Cardiac muscle cell (in vitro differentiated cells and primary cell): Measurements from ENCODE around the gene PTH2. TPM values are rescaled to one million over a fixed set of nuclear protein-coding genes. Genes with fewer than 3 reads are reported as not detected.
A peak's percentile ranks its signal among the peaks of the same experiment; 100 is the strongest.

Experiments
- DNase-seq, 2 donors: peaks; one replicate each; pipeline versions ENCODE4 v3.0.0 to v3.0.0-alpha.2; 2010 to 2017; ENCODE audit warnings: low read depth in 1 of 2, low spot score in 1 of 2
- H3K27ac ChIP-seq: fragments of 200-600 bp; sonication (generic); 2 replicates; pipeline ENCODE4 v1.5.1; 2016
- H3K27me3 ChIP-seq: fragments of 200-600 bp; sonication (generic); 2 replicates; pipeline ENCODE4 v1.6.0; 2016; ENCODE audit warnings: control low read depth
- H3K36me3 ChIP-seq: fragments of 200-600 bp; sonication (generic); 2 replicates; pipeline ENCODE4 v1.5.1; 2016; ENCODE audit warnings: control low read depth
- H3K4me1 ChIP-seq: fragments of 200-600 bp; sonication (generic); 2 replicates; pipeline ENCODE4 v1.8.1; 2017; ENCODE audit warnings: low read depth, mild to moderate bottlenecking, mixed run types
- H3K4me3 ChIP-seq: fragments of 200-600 bp; sonication (generic); 2 replicates; pipeline ENCODE4 v1.5.1; 2016; ENCODE audit warnings: mild to moderate bottlenecking
- H3K9me3 ChIP-seq: fragments of 200-600 bp; sonication (generic); 2 replicates; pipeline ENCODE4 v1.5.1; 2017; ENCODE audit warnings: low read depth, mild to moderate bottlenecking, control low read depth
- polyA plus RNA-seq: library from polyadenylated mRNA; unstranded; fragments of >200 nt; fragmentation: Nextera tagmentation; extraction: Ambion mirVana; gene quantifications from 2 replicates; pipeline ENCODE4 v1.2.1, GENCODE V29; 2016
- total RNA-seq: library from RNA; depleted of rRNA; stranded (reverse); fragments of >200 nt; gene quantifications from 2 replicates; pipeline ENCODE4 v1.2.3, GENCODE V29; 2016
- TF ChIP-seq, protein P1 (sequence below): IDR thresholded peaks from 2 replicates; pipeline ENCODE4 v1.5.1; 2012; ENCODE audit warnings: low read depth, mild to moderate bottlenecking, low read length

Gene PTH2
- total and polyA plus RNA-seq, 2 experiments from 2014 or later = 6.2 to 10.0 TPM

DNA sequence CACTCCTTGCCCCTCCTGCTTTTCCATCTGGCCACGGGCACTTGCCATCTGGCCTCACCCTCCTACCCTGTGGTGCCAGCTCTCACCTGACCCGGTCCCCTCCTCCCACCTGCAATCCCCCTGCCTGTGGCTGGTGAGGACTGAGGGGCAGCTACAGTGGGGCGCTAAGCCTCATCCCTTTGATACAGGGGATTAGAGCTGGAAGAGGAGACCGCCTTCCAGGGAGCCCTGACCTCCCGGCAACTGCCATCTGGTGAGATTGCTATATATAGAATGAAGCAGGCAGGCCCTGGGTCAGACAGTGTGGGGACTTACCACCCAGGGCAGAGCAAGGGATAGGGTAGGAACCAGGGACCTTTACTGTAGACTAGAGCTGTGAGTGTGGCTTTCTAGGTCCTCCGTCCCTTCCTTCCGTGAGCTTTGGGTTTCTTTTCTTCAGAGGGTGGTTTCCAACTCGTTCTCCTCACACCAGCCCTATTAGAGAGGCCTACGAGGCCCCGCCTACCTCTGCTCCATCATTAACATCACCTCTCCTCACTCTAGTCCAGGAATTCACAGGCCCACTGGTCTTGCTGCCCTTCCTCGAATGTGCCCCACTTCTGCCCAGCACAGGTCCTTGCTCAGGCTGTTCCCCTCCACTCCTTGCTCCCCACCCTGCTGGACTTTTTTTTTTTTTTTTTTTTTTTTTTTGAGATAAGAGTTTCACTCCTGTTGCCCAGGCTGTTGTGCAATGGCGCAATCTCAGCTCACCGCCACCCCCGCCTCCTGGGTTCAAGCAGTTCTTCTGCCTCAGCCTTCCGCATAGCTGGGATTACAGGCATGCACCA is 27.4 kb downstream of the PTH2 start:
- Histone ChIP-seq H3K4me1 (no peaks in the 10 kb centered on the region), H3K36me3 (no peaks in the 10 kb centered on the region), H3K27me3 (no peaks in the 10 kb centered on the region), H3K27ac (no peak overlapping the region), H3K9me3 (no peaks in the 10 kb centered on the region), H3K4me3 (no peak overlapping the region)
- TF ChIP-seq, protein P1, sequence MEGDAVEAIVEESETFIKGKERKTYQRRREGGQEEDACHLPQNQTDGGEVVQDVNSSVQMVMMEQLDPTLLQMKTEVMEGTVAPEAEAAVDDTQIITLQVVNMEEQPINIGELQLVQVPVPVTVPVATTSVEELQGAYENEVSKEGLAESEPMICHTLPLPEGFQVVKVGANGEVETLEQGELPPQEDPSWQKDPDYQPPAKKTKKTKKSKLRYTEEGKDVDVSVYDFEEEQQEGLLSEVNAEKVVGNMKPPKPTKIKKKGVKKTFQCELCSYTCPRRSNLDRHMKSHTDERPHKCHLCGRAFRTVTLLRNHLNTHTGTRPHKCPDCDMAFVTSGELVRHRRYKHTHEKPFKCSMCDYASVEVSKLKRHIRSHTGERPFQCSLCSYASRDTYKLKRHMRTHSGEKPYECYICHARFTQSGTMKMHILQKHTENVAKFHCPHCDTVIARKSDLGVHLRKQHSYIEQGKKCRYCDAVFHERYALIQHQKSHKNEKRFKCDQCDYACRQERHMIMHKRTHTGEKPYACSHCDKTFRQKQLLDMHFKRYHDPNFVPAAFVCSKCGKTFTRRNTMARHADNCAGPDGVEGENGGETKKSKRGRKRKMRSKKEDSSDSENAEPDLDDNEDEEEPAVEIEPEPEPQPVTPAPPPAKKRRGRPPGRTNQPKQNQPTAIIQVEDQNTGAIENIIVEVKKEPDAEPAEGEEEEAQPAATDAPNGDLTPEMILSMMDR = no peak
- DNase-seq = peak in 1 of 2 donors; percentile 39

DNA sequence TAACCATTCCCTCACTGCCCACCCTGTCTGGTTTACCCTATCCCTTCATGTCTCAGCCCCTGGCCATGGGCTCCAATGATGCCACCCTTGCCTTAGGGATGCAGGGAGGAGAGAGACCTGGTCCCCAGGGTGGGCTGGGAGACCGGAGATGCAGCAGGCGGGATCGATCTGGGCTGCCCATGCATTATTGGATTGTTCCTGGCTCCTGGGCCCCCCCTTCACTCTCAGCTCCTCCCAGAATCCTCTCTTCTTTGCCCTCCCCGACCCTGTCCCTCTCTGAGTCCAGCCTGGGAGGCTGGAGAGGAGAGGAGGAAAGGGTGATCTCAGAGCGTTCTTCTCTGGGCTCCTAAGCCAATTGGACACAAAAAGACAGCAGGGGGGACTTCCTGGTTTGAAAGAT is 29.4 kb downstream of the PTH2 start:
- no peaks in the 10 kb centered on the region for H3K36me3 ChIP-seq
- no peak overlapping the region for H3K27ac ChIP-seq
- no peaks in the 10 kb centered on the region for H3K9me3 ChIP-seq
- DNase-seq = no peak
- H3K27me3 ChIP-seq = no peaks in the 10 kb centered on the region
- H3K4me1 ChIP-seq = no peaks in the 10 kb centered on the region
- TF ChIP-seq, protein P1 = no peak
- H3K4me3 ChIP-seq = no peak overlapping the region

DNA sequence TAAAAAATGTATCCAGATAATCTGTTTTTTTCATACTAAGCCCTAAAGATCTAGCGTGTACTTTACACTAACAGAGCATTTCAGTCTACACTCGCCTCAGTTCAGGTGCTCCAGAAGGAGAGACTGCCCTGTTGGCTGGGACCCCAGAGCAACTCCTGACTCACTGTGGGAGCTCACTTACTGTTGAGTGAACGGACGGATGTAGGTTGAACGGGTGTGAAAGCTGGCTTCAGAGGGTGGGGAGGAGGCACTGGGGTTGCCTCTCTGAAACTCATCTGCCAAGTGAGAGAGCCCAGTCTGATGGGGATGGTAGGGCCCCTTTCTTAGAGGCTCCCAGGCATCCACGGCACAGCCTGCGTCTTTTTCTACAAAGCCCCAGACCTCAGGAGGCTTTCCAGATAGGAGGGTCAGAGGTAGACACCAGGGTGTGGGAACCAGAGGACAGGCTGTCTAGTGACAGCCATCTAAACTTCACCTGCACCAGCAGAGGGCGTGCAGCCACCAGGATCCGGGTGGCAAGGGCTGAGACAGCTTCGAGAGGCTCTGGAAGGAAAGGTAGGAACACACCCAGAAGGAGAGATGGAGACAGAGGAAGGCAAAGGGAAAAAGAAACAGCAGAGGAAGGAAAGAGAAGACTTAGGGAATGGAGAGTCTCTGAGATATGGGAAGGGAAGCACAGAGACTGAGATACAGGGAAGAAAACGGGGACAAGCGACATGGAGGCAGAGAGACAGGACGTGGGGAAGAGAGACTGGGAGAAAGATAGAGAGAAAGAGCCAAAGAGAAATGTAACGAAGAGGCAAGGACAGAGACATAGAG is 31.5 kb downstream of the PTH2 start:
- H3K27ac ChIP-seq = no peak overlapping the region
- H3K36me3 ChIP-seq = no peaks in the 10 kb centered on the region
- TF ChIP-seq, protein P1 = peak; percentile 79
- H3K4me1 ChIP-seq = no peaks in the 10 kb centered on the region
- H3K27me3 ChIP-seq = no peaks in the 10 kb centered on the region
- H3K9me3 ChIP-seq = no peaks in the 10 kb centered on the region
- DNase-seq = peak; percentile 78 to 88
- H3K4me3 ChIP-seq = no peak overlapping the region

DNA sequence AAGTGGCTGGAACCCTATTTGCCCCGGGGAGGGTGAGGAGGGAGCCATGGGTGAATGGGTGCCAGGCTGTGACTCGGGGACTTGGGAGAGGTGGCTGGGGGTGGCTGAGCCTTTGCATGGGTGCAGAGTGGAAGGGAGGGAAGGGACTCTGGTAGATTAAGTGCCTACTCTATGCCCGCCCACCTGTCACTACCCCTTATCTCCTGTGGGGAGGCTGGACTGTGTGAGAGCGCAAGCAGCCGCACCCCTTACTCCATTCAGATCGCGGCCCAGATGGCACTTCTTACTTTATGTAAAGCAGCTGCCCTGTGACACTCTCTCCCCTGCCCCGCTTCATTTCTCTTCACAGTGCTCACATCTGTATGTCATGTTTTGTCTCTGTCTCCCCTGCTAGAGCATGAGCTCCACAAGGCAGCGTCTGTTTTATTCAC is 32.3 kb downstream of the PTH2 start:
- H3K27ac ChIP-seq = no peak overlapping the region
- H3K9me3 ChIP-seq = no peaks in the 10 kb centered on the region
- no peaks in the 10 kb centered on the region for H3K4me1 ChIP-seq
- DNase-seq = no peak
- no peak overlapping the region for H3K4me3 ChIP-seq
- no peaks in the 10 kb centered on the region for H3K36me3 ChIP-seq
- TF ChIP-seq, protein P1 = no peak
- H3K27me3 ChIP-seq = no peaks in the 10 kb centered on the region

DNA sequence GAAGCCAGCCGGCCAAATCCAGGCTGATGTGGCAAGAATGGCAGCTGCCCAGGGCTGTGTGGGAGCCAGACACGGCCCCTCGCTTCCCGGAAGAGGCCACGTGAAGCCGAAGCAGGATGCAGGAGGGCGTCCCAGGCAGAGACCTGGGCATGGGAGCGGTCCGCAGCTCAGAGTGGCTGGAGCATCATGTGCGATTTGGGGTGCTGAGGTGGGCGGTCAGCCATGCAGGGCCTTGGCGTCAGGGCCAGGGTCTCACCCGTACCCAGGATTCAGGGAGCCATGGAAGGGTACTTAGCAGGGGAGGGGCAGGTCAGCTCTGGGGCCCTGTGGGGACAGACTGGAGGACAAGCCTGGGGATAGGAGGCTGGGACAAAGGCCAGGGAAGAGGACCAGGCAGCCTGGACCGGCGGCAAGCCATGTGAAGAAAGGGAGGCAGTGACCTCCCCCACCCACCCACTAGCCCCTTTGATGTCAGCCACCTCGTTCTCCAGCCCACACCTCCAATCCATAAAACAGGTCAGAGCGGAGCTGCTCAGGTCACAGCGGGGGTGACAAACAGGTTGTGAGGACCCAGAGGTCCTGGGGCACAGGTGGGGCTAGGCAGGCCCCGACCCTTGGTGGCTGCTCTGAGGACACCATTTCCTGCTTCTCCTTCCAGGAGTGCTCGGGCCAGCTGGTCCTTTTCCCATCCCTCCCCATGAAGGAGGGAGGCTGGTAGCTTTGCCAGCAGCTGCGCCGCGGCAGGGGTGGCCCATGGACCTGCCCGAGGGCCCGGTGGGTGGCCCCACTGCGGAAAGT is 32.9 kb downstream of the PTH2 start:
- no peak overlapping the region for H3K27ac ChIP-seq
- no peaks in the 10 kb centered on the region for H3K4me1 ChIP-seq
- no peak overlapping the region for H3K4me3 ChIP-seq
- no peaks in the 10 kb centered on the region for H3K9me3 ChIP-seq
- H3K27me3 ChIP-seq = no peaks in the 10 kb centered on the region
- no peaks in the 10 kb centered on the region for H3K36me3 ChIP-seq
- DNase-seq = no peak
- TF ChIP-seq, protein P1 = no peak
